Osteocyte (in vitro differentiated cells): ENCODE results near the gene TMEM186. TPM values are rescaled to one million over a fixed set of nuclear protein-coding genes. Genes with fewer than 3 reads are reported as not detected.
A peak's percentile ranks its signal among the peaks of the same experiment; 100 is the strongest.
"Not testable (repeated sequence)": the region's sequence is repeated elsewhere in the genome, so short reads cannot be mapped to it uniquely, and the experiment has no call there.

Experiments
- DNase-seq: peaks from one replicate; pipeline ENCODE4 v3.0.0; 2021; ENCODE audit warnings: mixed read lengths; ENCODE audit not compliant: unreplicated experiment; ENCODE audit errors: extremely low spot score
- H3K27ac Mint-ChIP-seq: one replicate; pipeline ENCODE4 v1.8.0; 2021; ENCODE audit warnings: mild to moderate bottlenecking, mixed read lengths; ENCODE audit not compliant: unreplicated experiment
- H3K27me3 Mint-ChIP-seq: one replicate; pipeline ENCODE4 v1.8.0; 2021; ENCODE audit warnings: mixed read lengths; ENCODE audit not compliant: unreplicated experiment
- H3K36me3 Mint-ChIP-seq: one replicate; pipeline ENCODE4 v1.8.0; 2021; ENCODE audit warnings: mixed read lengths; ENCODE audit not compliant: unreplicated experiment
- H3K4me1 Mint-ChIP-seq: one replicate; pipeline ENCODE4 v1.8.0; 2021; ENCODE audit warnings: mixed read lengths; ENCODE audit not compliant: unreplicated experiment
- H3K4me3 Mint-ChIP-seq: one replicate; pipeline ENCODE4 v1.8.0; 2021; ENCODE audit warnings: mild to moderate bottlenecking, moderate library complexity, mixed read lengths; ENCODE audit not compliant: unreplicated experiment
- H3K9me3 Mint-ChIP-seq: one replicate; pipeline ENCODE4 v1.8.0; 2021; ENCODE audit warnings: mixed read lengths; ENCODE audit not compliant: unreplicated experiment
- CTCF ChIP-seq: fragments of 200-600 bp; sonication (generic); IDR thresholded peaks from 2 replicates; pipeline ENCODE4 v1.5.0; 2021; ENCODE audit warnings: antibody characterized with exemption, mild to moderate bottlenecking, moderate library complexity
- long read RNA-seq: library from polyadenylated mRNA; unstranded; transcript quantifications from one replicate; pipeline ENCODE4 v2.0.0, GENCODE V29; 2021
- total RNA-seq: library from RNA; stranded (reverse); gene quantifications from 2 replicates; pipeline ENCODE4 v1.2.1, GENCODE V29; 2021

Gene TMEM186
- 11.9 and 12.1 TPM in 2 replicates for total RNA-seq
- long read RNA-seq, transcript TMEM186-201 (2 exons, 1,448 nt) = major isoform, 20 of 27 reads
- long read RNA-seq, partial matches to known transcripts = 0 of 27 reads
- long read RNA-seq, other reads (novel, unspliced or antisense) = 7 of 27 reads

GRCh38 chr16:8797364-8798173, at the start of gene TMEM186, which contains the start of gene PMM2:
Gene TMEM186, minus strand, starts transcription at chr16:8797639. Its CDS starts 25 bp downstream, at chr16:8797614.
Gene PMM2, plus strand, starts transcription at chr16:8797839. Its CDS starts 44 bp downstream, at chr16:8797883.
- DNase-seq = peak; percentile 97
- no peak for TF ChIP-seq CTCF
- peaks cover 3% of the 10 kb centered on the region for H3K36me3 Mint-ChIP-seq
- no peaks in the 10 kb centered on the region for H3K27me3 Mint-ChIP-seq
- peaks cover 27% of the 10 kb centered on the region for H3K4me1 Mint-ChIP-seq
- peak within 1 kb of the TSS; percentile 98 for H3K4me3 Mint-ChIP-seq
- peak within 1 kb of the TSS; percentile 78 for H3K27ac Mint-ChIP-seq
- no peaks in the 10 kb centered on the region for H3K9me3 Mint-ChIP-seq

GRCh38 chr16:8847145-8847544, 49.7 kb upstream of the TMEM186 start:
- Mint-ChIP-seq H3K27me3 (no peaks in the 10 kb centered on the region), H3K4me1 (peaks cover 14% of the 10 kb centered on the region), H3K9me3 (no peaks in the 10 kb centered on the region), H3K36me3 (peaks cover 12% of the 10 kb centered on the region), H3K27ac (no peak overlapping the region), H3K4me3 (no peak overlapping the region)
- TF ChIP-seq CTCF = no peak
- no peak for DNase-seq

- peaks cover 8% of the 10 kb centered on the region for H3K36me3 Mint-ChIP-seq
- H3K27ac Mint-ChIP-seq = no peak overlapping the region
- no peaks in the 10 kb centered on the region for H3K9me3 Mint-ChIP-seq
- DNase-seq = no peak
- H3K27me3 Mint-ChIP-seq = no peaks in the 10 kb centered on the region
- no peak for TF ChIP-seq CTCF
- H3K4me3 Mint-ChIP-seq = no peak overlapping the region
- peaks cover 13% of the 10 kb centered on the region for H3K4me1 Mint-ChIP-seq
These were observed 49.0 kb upstream of the TMEM186 start for GRCh38 chr16:8846401-8846932.

- DNase-seq = no peak
- H3K36me3 Mint-ChIP-seq = peaks cover 6% of the 10 kb centered on the region
- no peaks in the 10 kb centered on the region for H3K27me3 Mint-ChIP-seq
- H3K9me3 Mint-ChIP-seq = no peaks in the 10 kb centered on the region
- no peak overlapping the region for H3K4me3 Mint-ChIP-seq
- TF ChIP-seq CTCF = no peak
- H3K27ac Mint-ChIP-seq = no peak overlapping the region
- peaks cover 11% of the 10 kb centered on the region for H3K4me1 Mint-ChIP-seq
These were observed 48.4 kb upstream of the TMEM186 start for GRCh38 chr16:8845699-8846298.

- H3K4me1 Mint-ChIP-seq, H3K9me3 Mint-ChIP-seq, H3K36me3 Mint-ChIP-seq, DNase-seq, H3K27ac Mint-ChIP-seq, H3K4me3 Mint-ChIP-seq, H3K27me3 Mint-ChIP-seq: not testable (repeated sequence)
These were observed 45.9 kb upstream of the TMEM186 start for GRCh38 chr16:8843296-8843695.

GRCh38 chr16:8842016-8842415, 44.6 kb upstream of the TMEM186 start:
- H3K4me1 Mint-ChIP-seq, H3K27ac Mint-ChIP-seq, H3K9me3 Mint-ChIP-seq, H3K4me3 Mint-ChIP-seq, DNase-seq, H3K36me3 Mint-ChIP-seq, H3K27me3 Mint-ChIP-seq: not testable (repeated sequence)

GRCh38 chr16:8837594-8837993, 40.2 kb upstream of the TMEM186 start:
- H3K4me1 Mint-ChIP-seq, H3K36me3 Mint-ChIP-seq: not testable (repeated sequence)

GRCh38 chr16:8836797-8837196, 39.4 kb upstream of the TMEM186 start:
- H3K27ac Mint-ChIP-seq, H3K9me3 Mint-ChIP-seq, DNase-seq, H3K4me3 Mint-ChIP-seq, H3K27me3 Mint-ChIP-seq, H3K4me1 Mint-ChIP-seq, H3K36me3 Mint-ChIP-seq: not testable (repeated sequence)

More at GRCh38 chr16:8837594-8837993, 40.2 kb upstream of the TMEM186 start:
- not testable (repeated sequence) for H3K4me3 Mint-ChIP-seq, DNase-seq, H3K27me3 Mint-ChIP-seq, H3K9me3 Mint-ChIP-seq, H3K27ac Mint-ChIP-seq
